HTR-8/SVneo (cell line): ENCODE results near the gene PPRC1.

Experiments
- DNase-seq: peaks from one replicate; pipeline ENCODE4 v3.0.0; 2011; ENCODE audit warnings: low spot score, mixed read lengths; ENCODE audit not compliant: insufficient read length
- FAIRE-seq: peaks from 2 replicates; lab custom pipeline; 2011; peaks lifted over from hg19 to GRCh38; lab: Jason Lieb, UNC

PPRC1 gene, protein sequence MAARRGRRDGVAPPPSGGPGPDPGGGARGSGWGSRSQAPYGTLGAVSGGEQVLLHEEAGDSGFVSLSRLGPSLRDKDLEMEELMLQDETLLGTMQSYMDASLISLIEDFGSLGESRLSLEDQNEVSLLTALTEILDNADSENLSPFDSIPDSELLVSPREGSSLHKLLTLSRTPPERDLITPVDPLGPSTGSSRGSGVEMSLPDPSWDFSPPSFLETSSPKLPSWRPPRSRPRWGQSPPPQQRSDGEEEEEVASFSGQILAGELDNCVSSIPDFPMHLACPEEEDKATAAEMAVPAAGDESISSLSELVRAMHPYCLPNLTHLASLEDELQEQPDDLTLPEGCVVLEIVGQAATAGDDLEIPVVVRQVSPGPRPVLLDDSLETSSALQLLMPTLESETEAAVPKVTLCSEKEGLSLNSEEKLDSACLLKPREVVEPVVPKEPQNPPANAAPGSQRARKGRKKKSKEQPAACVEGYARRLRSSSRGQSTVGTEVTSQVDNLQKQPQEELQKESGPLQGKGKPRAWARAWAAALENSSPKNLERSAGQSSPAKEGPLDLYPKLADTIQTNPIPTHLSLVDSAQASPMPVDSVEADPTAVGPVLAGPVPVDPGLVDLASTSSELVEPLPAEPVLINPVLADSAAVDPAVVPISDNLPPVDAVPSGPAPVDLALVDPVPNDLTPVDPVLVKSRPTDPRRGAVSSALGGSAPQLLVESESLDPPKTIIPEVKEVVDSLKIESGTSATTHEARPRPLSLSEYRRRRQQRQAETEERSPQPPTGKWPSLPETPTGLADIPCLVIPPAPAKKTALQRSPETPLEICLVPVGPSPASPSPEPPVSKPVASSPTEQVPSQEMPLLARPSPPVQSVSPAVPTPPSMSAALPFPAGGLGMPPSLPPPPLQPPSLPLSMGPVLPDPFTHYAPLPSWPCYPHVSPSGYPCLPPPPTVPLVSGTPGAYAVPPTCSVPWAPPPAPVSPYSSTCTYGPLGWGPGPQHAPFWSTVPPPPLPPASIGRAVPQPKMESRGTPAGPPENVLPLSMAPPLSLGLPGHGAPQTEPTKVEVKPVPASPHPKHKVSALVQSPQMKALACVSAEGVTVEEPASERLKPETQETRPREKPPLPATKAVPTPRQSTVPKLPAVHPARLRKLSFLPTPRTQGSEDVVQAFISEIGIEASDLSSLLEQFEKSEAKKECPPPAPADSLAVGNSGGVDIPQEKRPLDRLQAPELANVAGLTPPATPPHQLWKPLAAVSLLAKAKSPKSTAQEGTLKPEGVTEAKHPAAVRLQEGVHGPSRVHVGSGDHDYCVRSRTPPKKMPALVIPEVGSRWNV (N-terminal part only)

DNA sequence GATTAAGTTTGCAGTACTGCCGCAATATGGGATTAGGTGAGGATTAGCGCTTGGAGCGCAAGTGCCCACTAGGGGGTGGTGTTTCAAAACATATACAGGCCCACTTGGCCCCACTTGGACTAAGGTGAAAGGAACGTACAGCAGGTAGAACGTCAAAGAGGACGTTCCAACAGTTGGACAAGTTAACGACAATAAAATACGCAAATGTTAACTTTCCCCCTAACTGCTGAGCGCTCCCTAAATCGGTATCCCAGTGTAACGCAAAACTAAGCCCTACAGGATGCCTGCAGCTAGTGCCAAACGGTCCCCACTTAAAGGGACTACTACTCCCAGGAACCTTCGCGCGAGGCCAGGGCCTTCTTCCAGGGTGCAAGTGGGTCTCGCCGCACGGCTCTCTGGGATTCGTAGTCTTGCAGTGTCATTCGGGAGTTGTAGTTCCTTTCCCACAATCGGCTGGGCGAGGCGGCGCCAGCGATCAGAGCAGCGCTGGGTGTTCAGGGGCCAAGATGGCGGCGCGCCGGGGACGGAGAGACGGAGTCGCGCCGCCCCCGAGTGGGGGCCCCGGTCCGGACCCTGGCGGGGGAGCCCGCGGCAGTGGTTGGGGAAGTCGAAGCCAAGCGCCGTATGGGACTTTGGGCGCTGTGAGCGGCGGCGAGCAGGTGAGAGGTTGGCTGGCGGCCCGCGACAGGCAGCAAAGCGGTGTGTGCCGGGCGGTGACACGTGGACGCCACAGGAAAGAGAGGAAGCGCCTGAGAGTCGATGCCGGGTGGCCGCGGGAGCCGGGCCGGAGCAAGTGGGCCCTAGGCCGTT is at the start of gene PPRC1:
Gene PPRC1 (plus strand): TSS at position 478 of the 810 bp plus-strand sequence. CDS start 29 bp downstream, at position 507.
- peak; percentile 83 for FAIRE-seq
- peak; percentile 97 for DNase-seq

DNA sequence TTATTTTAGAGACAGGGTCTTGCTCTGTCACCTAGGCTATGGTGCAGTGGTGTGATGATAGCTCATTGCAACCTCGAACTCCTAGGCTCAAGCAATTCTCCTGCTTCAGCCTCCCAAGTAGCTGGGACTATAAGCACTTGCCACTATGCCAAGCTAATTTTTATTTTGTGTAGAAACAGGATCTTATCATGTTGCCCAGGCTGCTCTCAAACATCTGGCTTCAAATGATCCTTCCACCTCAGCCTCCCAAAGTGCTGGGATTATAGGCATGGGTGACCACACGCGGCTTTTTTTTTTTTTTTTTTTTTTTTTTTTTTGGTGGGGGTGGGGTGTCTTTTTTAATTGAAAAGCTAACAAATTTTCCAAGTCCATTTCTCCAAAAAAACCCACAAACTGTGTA is 49.3 kb upstream of the PPRC1 start:
- no peak for FAIRE-seq

DNA sequence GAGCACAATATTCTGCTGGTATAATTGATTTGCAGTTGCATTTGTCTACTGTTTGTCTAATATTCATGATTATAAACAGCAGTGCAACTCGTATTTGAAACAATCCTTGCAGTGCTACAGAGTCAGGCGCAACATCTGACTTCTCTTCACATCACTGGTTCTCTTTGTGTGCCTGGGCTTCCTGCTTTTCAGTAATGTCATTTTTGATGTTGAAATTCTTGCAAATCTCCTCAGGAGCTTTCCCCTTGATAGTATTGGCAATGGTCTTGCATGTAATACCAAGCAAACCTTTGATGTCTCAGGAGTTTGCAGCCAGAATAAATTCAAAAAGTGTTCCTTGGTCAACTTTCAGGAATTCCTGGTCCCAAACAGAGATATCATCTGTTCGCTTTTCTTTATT is 47.5 kb upstream of the PPRC1 start:
- FAIRE-seq (no peak), DNase-seq (no peak)

More for the DNA sequence above, 49.3 kb upstream of the PPRC1 start:
- no peak for DNase-seq

DNA sequence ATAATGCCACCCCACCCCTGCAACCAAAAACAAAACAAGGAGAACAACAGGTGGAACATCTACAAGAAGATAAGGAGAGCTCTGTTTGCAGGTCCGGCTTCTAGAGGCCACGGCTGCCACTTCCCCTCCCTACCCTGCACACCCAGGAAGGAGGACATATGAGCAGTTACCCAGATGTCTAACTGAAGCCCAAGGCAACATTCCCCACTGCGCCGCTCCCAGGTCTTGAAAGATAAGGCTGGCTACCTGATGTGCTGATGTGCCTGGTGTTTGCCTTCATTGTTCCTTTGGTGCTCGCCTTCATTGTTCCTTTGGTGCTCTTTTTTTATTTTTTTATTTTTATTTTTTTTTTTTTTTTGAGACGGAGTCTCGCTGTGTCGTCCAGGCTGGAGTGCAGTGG is 46.6 kb upstream of the PPRC1 start:
- DNase-seq (no peak), FAIRE-seq (no peak)

DNA sequence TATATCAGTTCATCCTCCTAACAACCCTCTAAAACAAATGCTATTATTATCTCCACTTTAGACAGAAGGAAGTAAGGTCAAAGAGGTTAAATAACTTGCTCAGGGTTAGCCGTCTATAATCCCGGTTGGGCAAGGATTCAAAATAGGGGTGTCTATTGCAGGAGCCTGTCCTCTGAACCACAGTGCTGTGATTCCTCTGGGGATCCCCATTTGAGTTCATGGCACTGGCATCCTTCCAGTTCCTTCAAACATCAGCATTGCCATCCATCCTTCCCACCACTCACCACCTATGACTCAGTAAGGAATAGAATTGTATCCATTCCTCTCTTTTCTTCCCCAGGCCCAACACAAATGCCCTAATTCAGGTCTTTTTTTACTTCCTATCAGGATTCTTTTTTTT is 42.1 kb upstream of the PPRC1 start:
- FAIRE-seq, result no peak

DNA sequence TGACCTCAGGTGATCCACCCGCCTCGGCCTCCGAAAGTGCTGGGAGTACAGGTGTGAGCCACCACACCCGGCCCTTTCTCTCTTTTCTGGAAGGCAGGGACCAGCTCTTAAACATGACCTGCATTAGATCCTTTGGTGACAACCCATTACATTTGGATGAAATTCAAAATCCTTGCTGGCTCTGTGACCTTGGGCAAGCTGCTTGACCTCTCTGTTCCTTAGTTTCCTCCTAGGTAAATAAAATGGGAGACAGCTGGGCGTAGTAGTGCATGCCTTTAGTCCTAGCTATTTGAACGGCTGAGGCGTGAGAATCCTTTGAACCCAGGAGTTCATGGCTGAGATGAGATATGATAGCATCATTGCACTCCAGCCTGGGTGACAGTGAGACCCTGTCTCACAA is 36.4 kb upstream of the PPRC1 start:
- no peak for FAIRE-seq

More for the DNA sequence above, 42.1 kb upstream of the PPRC1 start:
- no peak for DNase-seq

DNA sequence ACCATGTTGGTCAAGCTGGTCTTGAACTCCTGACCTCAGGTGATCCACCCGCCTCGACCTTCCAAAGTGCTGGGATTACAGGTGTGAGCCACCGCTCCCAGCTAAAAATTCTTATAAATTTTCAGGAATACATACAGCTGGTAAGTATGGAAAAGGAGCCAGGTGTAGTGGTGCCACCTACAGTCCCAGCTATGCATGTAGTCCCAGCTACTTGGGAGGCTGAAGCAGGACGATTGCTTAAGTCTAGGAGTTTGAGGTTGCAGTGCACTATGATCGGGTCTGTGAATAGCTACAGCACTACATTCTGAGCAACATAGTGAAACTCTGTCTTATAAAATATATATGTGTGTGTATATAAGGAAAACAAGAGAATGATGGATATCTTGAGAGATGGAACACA is 31.7 kb upstream of the PPRC1 start:
- no peak for DNase-seq
- FAIRE-seq, result no peak

More for the DNA sequence above, 36.4 kb upstream of the PPRC1 start:
- DNase-seq, result no peak

DNA sequence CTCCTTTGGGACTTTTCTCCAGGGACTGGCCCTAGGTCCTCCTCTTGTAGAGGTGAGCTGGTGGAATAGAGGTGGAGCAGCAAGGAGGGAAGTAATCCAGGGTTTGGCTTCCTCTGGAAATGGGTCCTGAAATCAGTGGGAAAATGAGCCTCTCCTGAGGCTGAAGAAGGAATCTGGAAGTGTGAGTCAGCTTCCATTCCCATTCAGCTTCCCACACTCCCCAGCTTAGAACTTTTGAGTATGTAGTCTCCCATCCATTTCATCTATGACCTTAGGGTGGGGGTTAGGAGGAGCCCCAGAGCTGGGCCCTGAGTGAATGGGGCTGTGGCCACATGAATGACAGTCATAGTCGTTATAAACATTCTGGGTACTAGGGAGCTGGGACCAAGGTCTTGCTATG is 30.4 kb upstream of the PPRC1 start:
- FAIRE-seq, result no peak

DNA sequence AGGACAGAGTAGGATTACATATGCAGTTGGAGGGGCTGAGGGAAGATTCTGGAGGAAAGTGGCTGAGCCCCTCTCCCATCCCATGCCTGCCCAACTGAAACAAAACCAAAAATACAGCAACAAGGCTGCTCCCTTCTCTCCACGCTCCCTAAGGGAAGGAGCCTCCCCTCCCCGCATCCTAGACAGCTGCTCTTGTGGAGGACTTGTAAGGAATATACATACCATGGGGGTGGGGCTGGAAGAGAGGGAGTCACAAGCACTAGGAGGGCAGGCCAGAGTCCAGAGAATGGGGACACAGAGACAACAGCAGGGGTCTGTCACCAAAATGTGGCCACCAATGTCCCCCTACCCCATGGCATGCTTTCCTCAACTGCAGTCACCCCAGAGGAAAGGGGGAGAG is 25.8 kb upstream of the PPRC1 start:
- FAIRE-seq, result no peak

More for the DNA sequence above, 30.4 kb upstream of the PPRC1 start:
- no peak for DNase-seq

DNA sequence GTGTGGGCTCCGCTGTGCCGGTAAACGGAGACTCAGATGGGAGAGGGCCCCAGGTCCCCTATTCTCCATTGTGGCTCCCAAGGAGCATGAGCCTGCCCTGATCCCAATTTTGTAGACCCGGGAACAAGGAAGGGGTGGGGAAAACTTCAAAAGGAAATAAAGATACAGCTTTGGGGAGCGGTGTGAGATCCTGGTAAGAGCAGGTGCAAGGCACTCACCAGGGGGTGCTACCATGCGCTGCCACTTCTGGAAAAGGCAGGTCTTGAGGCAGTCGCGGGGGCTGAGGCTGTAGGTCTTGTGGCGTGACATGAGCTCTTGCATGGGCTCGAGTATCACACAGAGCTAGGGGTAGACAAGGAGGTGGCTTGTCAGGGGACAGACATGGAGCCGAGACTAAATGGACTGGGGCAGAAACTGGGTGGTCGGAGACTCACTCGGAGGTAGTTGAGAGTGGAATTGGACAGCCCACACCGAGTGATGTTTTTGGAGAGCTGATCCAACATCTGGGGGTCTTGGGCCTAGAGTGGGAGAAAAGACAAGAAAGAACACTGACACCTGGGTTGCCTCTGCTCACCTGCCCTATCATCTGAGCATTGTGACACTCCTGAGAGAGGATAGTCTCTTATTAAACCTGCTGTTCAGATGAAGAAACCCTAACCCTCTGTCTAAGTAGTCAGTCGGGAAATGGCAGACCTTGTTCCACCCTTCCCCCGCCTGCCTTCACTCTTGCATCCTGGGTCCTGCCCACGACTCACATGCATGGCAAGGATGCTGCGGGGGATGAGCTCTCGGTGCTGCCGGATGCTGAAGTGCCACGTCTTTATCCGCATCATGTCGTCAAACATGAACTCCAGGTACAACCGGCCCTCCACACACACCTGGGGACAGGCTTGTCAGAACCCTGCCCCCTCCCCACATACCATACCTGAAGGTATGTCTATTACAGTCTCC is 23.4 kb upstream of the PPRC1 start:
- DNase-seq (no peak), FAIRE-seq (no peak)

More for the DNA sequence above, 25.8 kb upstream of the PPRC1 start:
- DNase-seq, result no peak

DNA sequence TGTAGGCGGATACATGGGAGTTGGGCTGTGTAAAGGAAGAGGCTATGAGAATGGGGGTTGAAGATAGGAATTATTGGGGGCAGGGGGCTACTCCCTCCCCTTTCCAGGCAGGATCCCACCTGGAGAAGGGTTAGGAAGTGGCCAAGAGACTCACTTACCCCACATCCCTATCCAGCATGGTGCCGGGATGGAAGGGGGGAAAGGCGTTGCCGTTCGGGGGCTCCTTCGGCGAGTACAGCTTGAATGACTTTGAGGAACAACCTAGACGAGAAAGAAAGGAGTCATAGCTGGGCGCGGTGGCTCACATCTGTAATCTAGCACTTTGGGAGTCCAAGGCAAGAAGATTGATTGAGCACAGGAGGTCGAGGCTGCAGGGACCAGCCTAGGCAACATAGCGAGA is 21.6 kb upstream of the PPRC1 start:
- DNase-seq, result no peak
- FAIRE-seq, result no peak

DNA sequence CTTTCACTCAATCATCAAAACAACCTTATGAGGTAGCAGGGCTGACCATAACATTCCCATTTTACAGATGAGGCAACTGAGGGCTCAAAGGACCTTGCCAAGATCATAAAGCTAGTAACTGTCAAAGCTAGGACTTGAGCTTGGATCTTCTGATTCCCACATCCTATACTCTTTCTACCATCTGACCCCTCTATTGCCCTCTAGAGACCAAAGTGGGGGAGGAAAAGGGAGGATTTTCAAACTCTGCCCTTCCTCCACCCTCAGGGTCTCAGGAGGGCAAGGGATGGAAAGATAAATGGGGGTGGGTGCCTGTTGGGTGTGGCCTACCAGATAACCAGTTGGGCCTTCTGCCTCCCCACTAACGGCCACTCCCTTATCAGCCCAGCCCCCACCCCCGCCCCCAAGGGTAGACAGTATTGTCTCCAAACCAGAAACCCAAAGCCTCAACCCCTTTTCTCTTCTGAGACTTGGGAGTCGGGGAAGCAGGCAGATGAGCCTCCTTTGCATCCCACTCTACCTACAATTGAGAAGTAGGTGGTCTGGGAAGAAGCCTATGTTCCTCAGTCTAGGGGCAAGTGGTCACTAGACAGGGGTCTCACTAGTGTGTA is 20.5 kb upstream of the PPRC1 start:
- FAIRE-seq, result no peak
- DNase-seq, result no peak

DNA sequence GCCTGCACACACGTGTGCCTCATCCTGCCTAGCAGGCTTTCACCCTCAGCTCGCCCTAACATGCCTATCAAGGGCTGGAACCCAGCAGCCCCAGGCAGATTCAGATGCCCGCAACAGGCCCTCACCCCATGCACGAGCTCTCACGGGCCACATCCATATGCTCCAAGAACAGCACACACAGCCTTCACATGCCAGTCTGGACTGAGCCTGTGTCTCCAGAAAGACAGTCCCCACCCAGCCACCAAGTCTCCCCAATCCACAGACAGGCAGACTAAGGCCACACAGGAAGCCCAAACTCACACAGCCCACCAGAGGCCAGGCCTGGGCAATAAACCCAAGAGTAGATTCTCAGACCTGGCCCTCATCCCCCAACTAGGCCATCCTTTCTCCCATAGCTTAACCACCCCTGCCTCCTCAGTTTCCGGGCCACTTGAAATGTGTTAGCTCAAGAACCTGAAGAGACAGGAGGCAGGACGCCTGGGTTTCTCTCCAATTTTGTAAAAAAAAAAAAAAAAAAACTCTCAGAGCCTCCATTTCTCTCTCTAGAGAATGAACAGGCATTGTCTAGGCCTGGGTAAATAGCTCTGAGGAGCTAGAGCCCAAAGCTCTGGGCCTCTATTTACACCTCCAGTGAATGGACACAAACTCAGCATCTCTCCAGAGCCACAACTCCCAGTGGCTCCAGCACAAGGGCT is 19.4 kb upstream of the PPRC1 start:
- FAIRE-seq (no peak), DNase-seq (no peak)

DNA sequence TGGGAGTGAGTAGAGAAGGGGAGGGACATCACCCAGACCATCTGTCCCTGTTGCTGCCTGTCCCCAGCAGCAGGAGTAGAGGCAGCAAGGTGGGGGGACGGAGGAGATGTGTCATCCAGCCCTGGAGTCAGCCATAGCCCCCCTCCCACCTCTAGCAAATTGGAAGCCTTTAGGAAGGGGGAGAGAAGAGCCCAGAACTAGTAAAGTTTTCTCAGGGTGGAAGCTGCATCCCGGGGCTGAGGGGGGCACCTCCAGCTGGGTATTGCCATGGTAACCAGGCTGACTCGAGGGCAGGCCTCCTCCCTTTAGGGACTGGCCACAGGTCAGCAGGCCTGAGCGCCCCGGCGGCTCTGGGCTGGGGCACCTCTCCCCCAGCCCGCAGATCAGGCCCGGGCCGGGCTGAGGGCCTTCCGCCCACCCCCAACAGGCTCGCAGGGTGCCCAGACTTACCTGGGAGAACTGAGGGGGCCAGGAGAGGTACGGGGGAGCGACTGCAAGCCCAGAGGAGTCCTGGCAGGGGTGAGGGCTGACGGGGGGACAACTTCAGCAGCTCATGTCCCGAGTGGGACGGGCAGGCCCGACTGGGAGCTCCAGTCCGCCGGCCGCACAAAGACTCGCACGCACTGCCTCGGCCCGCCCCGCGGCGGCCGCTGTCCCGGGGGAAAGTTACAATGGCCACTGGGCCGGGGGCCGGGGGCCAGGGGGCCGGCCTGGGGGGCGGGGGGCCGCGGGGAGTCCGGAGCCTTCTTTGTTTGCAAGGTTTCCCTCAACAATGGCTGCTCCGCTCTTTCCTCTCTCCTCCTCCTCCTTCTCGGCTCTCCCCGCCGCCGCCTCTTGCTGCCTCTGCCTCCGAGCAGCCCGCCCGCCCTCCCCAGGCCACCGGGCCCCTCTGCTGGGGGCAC is 18.6 kb upstream of the PPRC1 start:
- no peak for FAIRE-seq
- no peak for DNase-seq

DNA sequence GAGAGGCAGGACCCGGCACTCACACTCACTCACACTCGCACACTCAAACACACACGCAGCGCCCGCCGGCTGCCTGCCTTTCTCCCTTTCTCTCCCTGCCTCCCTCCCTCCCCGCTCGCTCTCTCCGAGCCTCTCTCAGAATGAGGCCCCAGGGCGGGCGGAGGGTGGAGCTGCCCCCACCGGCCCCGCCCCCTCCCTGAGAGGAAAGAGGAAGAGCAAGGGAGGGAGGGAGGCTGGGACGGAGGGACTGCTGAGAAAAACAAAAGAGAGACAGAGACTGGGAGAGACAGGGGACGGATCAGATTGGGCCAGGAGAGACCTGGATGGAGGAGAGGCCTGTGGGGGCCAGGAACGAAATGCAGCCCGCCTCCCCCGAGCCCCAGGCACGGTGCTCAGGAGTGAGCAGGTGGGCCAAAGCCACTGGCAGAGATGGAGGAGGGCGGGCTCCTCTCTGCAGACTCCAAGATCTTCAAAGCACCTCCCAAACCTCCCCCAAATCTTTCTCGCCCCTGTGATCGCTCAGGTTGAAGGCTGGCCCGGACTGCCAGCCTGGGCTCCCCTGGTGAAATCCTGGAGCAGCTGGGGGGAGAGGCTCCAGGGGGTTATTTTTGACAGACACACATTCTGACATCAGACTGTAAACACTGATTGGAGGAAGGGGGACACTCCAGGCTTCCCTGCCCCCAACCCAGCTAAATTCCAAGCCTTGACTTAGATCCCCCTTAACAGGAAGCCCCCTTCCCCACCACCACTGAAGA is 17.8 kb upstream of the PPRC1 start:
- DNase-seq, result peak; percentile 74
- peak; percentile 13 for FAIRE-seq

DNA sequence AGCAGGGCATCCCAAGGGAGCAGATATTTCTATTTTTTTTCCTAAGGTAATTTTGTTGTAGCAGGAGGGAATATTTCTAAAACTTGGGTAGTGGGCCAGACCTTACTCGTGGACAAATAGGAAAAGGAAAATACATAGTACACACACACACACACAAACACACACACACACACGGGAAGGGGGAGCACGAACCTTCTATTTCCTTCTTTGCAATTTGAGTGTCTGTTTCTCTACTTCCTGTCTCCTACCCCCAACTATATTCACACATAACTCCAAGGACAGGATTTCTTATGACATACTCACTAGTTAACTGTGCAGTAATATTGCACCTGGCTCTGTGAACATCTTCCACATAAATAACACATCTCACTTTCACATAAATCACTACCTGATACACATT is 17.1 kb upstream of the PPRC1 start:
- DNase-seq (no peak), FAIRE-seq (no peak)
